MM.1S (cell line): Measurements from ENCODE around the gene RAMAC.
A peak's percentile ranks its signal among the peaks of the same experiment; 100 is the strongest.

Source experiments
- DNase-seq: peaks from one replicate; pipeline ENCODE4 v3.0.0-alpha.2; 2015
- H2AFZ ChIP-seq: fragments of 300-600 bp; sonication (generic); 2 replicates; pipeline ENCODE4 v1.6.0; 2016; ENCODE audit warnings: antibody characterized with exemption, low read length
- H3F3A ChIP-seq: fragments of 300-600 bp; sonication (generic); 2 replicates; pipeline ENCODE4 v1.6.1; 2016; ENCODE audit warnings: mild to moderate bottlenecking, antibody characterized with exemption, low read length, moderate library complexity, mixed read lengths; ENCODE audit not compliant: insufficient read depth
- H3K27ac ChIP-seq: fragments of 300-600 bp; sonication (generic); 2 replicates; pipeline ENCODE4 v1.5.1; 2016; ENCODE audit warnings: mild to moderate bottlenecking, low read length
- H3K27me3 ChIP-seq: fragments of 300-600 bp; sonication (generic); replicated peaks from 2 replicates; pipeline ENCODE4 v1.6.0; 2016; ENCODE audit warnings: low read length; ENCODE audit not compliant: insufficient read depth
- H3K36me3 ChIP-seq: fragments of 300-600 bp; sonication (generic); replicated peaks from 2 replicates; pipeline ENCODE4 v1.6.1; 2016; ENCODE audit warnings: mild to moderate bottlenecking, low read length, mixed read lengths; ENCODE audit not compliant: insufficient read depth
- H3K4me1 ChIP-seq: fragments of 300-600 bp; sonication (generic); 2 replicates; pipeline ENCODE4 v1.6.1; 2016; ENCODE audit warnings: low read length, mixed read lengths
- H3K4me2 ChIP-seq: fragments of 300-600 bp; sonication (generic); 2 replicates; pipeline ENCODE4 v1.6.0; 2016; ENCODE audit warnings: low read depth, low read length
- H3K4me3 ChIP-seq: fragments of 300-600 bp; sonication (generic); 2 replicates; pipeline ENCODE4 v1.5.1; 2016; ENCODE audit warnings: low read length, mixed read lengths
- H3K79me2 ChIP-seq: fragments of 300-600 bp; sonication (generic); 2 replicates; pipeline ENCODE4 v1.6.1; 2016; ENCODE audit warnings: mixed run types, low read length, mixed read lengths
- H3K9ac ChIP-seq: fragments of 300-600 bp; sonication (generic); 2 replicates; pipeline ENCODE4 v1.6.1; 2016; ENCODE audit warnings: low read length, mixed read lengths
- H3K9me2 ChIP-seq: fragments of 300-600 bp; sonication (generic); replicated peaks from 2 replicates; pipeline ENCODE4 v1.6.1; 2016; ENCODE audit warnings: mild to moderate bottlenecking, low read length, mixed read lengths; ENCODE audit not compliant: insufficient read depth
- H3K9me3 ChIP-seq: fragments of 300-600 bp; sonication (generic); replicated peaks from 2 replicates; pipeline ENCODE4 v1.6.1; 2016; ENCODE audit warnings: mild to moderate bottlenecking, low read length, mixed read lengths; ENCODE audit not compliant: insufficient read depth
- H4K20me1 ChIP-seq: fragments of 300-600 bp; sonication (generic); 2 replicates; pipeline ENCODE4 v1.6.1; 2016; ENCODE audit warnings: mild to moderate bottlenecking, low read length, moderate library complexity, mixed read lengths; ENCODE audit not compliant: insufficient read depth
- CTCF ChIP-seq: fragments of 300-600 bp; sonication (generic); IDR thresholded peaks from 2 replicates; pipeline ENCODE4 v1.5.1; 2016; ENCODE audit warnings: antibody characterized with exemption, low read length, mixed read lengths
- EZH2 ChIP-seq: fragments of 300-600 bp; sonication (generic); optimal IDR thresholded peaks from 2 replicates; pipeline ENCODE3; 2017; ENCODE audit warnings: low read depth, mild to moderate bottlenecking, antibody characterized with exemption, low read length, mixed read lengths
- EZH2phosphoT487 ChIP-seq: fragments of 300-600 bp; sonication (generic); IDR thresholded peaks from 2 replicates; pipeline ENCODE4 v1.6.1; 2018; ENCODE audit warnings: antibody characterized with exemption, low read length

RAMAC gene

GRCh38 chr15:82950746-82951370 is 35.2 kb upstream of the RAMAC start:
- H4K20me1 ChIP-seq = no peaks in the 10 kb centered on the region
- H3K4me3 ChIP-seq = peak overlapping the region; percentile 40
- H3K4me1 ChIP-seq = peaks cover 25% of the 10 kb centered on the region
- peak; percentile 71 for DNase-seq
- H3K79me2 ChIP-seq = no peaks in the 10 kb centered on the region
- TF ChIP-seq CTCF (no peak), EZH2phosphoT487 (no peak), EZH2 (no peak)
- H3K27ac ChIP-seq = peak overlapping the region; percentile 35; the same call in 1 of the 2 replicates
- H2AFZ ChIP-seq = no peak overlapping the region
- peaks cover 17% of the 10 kb centered on the region for H3F3A ChIP-seq
- no peaks in the 10 kb centered on the region for H3K36me3 ChIP-seq
- no peaks in the 10 kb centered on the region for H3K9me3 ChIP-seq
- H3K27me3 ChIP-seq = peaks cover 12% of the 10 kb centered on the region
- H3K9me2 ChIP-seq = no peaks in the 10 kb centered on the region
- H3K9ac ChIP-seq = no peak overlapping the region; the same call in 1 of the 2 replicates
- H3K4me2 ChIP-seq = peak overlapping the region; percentile 81

- Histone ChIP-seq H3K79me2 (no peaks in the 10 kb centered on the region), H3K9ac (no peak overlapping the region), H4K20me1 (no peaks in the 10 kb centered on the region), H3F3A (peaks cover 17% of the 10 kb centered on the region), H3K4me2 (peak overlapping the region; percentile 81), H3K9me2 (no peaks in the 10 kb centered on the region), H3K9me3 (no peaks in the 10 kb centered on the region), H3K4me3 (peak overlapping the region; percentile 58), H3K27ac (no peak overlapping the region), H2AFZ (0 out of 2 replicates have a peak overlapping the region, but pooled peaks have one; percentile 51), H3K4me1 (peaks cover 25% of the 10 kb centered on the region), H3K27me3 (peaks cover 12% of the 10 kb centered on the region), H3K36me3 (no peaks in the 10 kb centered on the region)
- no peak for DNase-seq
- TF ChIP-seq EZH2phosphoT487 (no peak), CTCF (no peak), EZH2 (no peak)
Measured at GRCh38 chr15:82951472-82952157, 34.4 kb upstream of the RAMAC start.

- Histone ChIP-seq H3F3A (peaks cover 17% of the 10 kb centered on the region), H3K36me3 (no peaks in the 10 kb centered on the region), H3K4me3 (peak within 1 kb of the TSS; percentile 58), H3K9ac (no peak within 1 kb of the TSS), H3K9me2 (no peaks in the 10 kb centered on the region), H3K27me3 (peaks cover 12% of the 10 kb centered on the region), H3K9me3 (no peaks in the 10 kb centered on the region), H2AFZ (0 out of 2 replicates have a peak within 1 kb of the TSS, but pooled peaks have one; percentile 51), H4K20me1 (no peaks in the 10 kb centered on the region), H3K79me2 (no peaks in the 10 kb centered on the region), H3K4me2 (peak within 1 kb of the TSS; percentile 81), H3K27ac (no peak within 1 kb of the TSS), H3K4me1 (peaks cover 25% of the 10 kb centered on the region)
- TF ChIP-seq CTCF = no peak
- TF ChIP-seq EZH2phosphoT487 = no peak
- no peak for TF ChIP-seq EZH2
- DNase-seq = peak; percentile 11
Measured at GRCh38 chr15:82952158-82953081, 33.6 kb upstream of the RAMAC start, which contains the start of gene HOMER2. HOMER2 (minus strand) TSS chr15:82952720; CDS start chr15:82952535, 185 bp downstream.
